Tibial nerve (tissue), 4 donors: ENCODE measurements around the gene RIPK1. TPM values are rescaled to one million over a fixed set of nuclear protein-coding genes. Genes with fewer than 3 reads are reported as not detected.
"Not testable (repeated sequence)": the region's sequence is repeated elsewhere in the genome, so short reads cannot be mapped to it uniquely, and the experiment has no call there.

Source experiments
- DNase-seq, 2 donors: peaks; one replicate each; pipeline ENCODE4 v3.0.0-alpha.2; 2019; ENCODE audit warnings: low spot score in 2 of 2
- H3K27ac ChIP-seq, 4 donors: fragments of 200-600 bp; sonication (generic) in 3 of 4; one replicate each; pipeline ENCODE4 v1.5.1; 2017 to 2019; ENCODE audit warnings: mild to moderate bottlenecking in 1 of 4
- H3K27me3 ChIP-seq, 2 donors: fragments of 200-600 bp; sonication (generic) in 1 of 2; one replicate each; pipeline versions ENCODE4 v1.5.1 to v1.6.0; 2017 to 2019
- H3K36me3 ChIP-seq, 3 donors: fragments of 200-600 bp; sonication (generic); one replicate each; pipeline ENCODE4 v1.5.1; 2018 to 2019
- H3K4me1 ChIP-seq, 4 donors: fragments of 200-600 bp; sonication (generic) in 3 of 4; one replicate each; pipeline ENCODE4 v1.5.1; 2017 to 2019
- H3K4me3 ChIP-seq, 4 donors: fragments of 200-600 bp; sonication (generic) in 3 of 4; one replicate each; pipeline ENCODE4 v1.5.1; 2017 to 2019; ENCODE audit warnings: mild to moderate bottlenecking in 1 of 4, moderate library complexity in 1 of 4
- H3K9me3 ChIP-seq, 4 donors: fragments of 200-600 bp; sonication (generic) in 3 of 4; one replicate each; pipeline ENCODE4 v1.5.1; 2017 to 2019
- EP300 ChIP-seq, 2 donors: sonication (generic); formaldehyde crosslinking; IDR thresholded peaks; one replicate each; pipeline ENCODE4 v1.6.1; 2017; ENCODE audit warnings: antibody characterized with exemption in 2 of 2, mild to moderate bottlenecking in 1 of 2
- POLR2A ChIP-seq, 2 donors: fragments of 450-650 bp; IDR thresholded peaks; one replicate each; pipeline ENCODE4 v1.6.1; 2017; ENCODE audit warnings: antibody characterized with exemption in 2 of 2, mild to moderate bottlenecking in 2 of 2, moderate library complexity in 2 of 2
- WGBS, 2 donors: methylation state at CpG; one replicate each; pipeline ENCODE4 v1.1.5; 2018; 5-methylcytosine and 5-hydroxymethylcytosine counted together
- total RNA-seq, 4 donors: library from RNA; depleted of rRNA; stranded (reverse); fragments of >200 nt; gene quantifications; one replicate each; pipeline ENCODE4 v1.1.0, GENCODE V29; 2016
- TF ChIP-seq, protein P1 (sequence below), 5 experiments: fragments of 200-600 bp in 3 of 5; fragments of 450-650 bp in 2 of 5; sonication (generic) in 3 of 5; IDR thresholded peaks; one replicate each; pipeline ENCODE4 v1.5.1; 2016 to 2019; ENCODE audit warnings: antibody characterized with exemption in 5 of 5, mild to moderate bottlenecking in 3 of 5, moderate library complexity in 2 of 5

RIPK1 gene
- total RNA-seq, 4 donors from 2014 or later: 20.1 to 22.6 (median 21.2) TPM

DNA sequence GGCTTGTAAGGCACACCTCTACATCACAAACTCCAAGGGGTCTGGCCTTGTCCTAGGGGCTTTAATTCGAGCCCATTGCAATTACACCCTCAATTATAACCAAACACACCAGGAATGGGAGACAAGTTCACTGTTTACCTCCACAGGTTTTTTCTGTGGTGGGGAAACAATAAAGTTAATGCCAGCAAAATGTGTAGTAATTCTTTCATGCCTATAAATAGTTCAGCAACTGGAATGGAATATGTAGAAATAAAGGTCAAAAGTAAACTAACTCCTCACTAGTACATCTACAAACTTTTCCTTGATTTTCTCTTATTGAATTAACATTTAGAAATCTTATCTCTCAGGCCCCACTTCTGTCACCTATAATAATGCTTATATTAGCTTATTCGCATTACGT, 27.1 kb upstream of the RIPK1 start:
- Histone ChIP-seq H3K36me3 (no peaks in the 10 kb centered on the region), H3K27me3 (no peaks in the 10 kb centered on the region), H3K27ac (no peak overlapping the region), H3K4me1 (peaks cover 0 to 4% (median 0%) of the 10 kb centered on the region in 4 donors), H3K4me3 (no peak overlapping the region), H3K9me3 (no peaks in the 10 kb centered on the region)
- no peak for DNase-seq
- 89 to 94% methylated on average over 3 of the region's 3 CpGs for WGBS, 2 donors
- no peak for TF ChIP-seq POLR2A (IDR thresholded peaks at IDR 0.05)
- no peak for TF ChIP-seq EP300 (IDR thresholded peaks at IDR 0.05)
- TF ChIP-seq, protein P1, sequence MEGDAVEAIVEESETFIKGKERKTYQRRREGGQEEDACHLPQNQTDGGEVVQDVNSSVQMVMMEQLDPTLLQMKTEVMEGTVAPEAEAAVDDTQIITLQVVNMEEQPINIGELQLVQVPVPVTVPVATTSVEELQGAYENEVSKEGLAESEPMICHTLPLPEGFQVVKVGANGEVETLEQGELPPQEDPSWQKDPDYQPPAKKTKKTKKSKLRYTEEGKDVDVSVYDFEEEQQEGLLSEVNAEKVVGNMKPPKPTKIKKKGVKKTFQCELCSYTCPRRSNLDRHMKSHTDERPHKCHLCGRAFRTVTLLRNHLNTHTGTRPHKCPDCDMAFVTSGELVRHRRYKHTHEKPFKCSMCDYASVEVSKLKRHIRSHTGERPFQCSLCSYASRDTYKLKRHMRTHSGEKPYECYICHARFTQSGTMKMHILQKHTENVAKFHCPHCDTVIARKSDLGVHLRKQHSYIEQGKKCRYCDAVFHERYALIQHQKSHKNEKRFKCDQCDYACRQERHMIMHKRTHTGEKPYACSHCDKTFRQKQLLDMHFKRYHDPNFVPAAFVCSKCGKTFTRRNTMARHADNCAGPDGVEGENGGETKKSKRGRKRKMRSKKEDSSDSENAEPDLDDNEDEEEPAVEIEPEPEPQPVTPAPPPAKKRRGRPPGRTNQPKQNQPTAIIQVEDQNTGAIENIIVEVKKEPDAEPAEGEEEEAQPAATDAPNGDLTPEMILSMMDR (IDR thresholded peaks at IDR 0.05): no peak

DNA sequence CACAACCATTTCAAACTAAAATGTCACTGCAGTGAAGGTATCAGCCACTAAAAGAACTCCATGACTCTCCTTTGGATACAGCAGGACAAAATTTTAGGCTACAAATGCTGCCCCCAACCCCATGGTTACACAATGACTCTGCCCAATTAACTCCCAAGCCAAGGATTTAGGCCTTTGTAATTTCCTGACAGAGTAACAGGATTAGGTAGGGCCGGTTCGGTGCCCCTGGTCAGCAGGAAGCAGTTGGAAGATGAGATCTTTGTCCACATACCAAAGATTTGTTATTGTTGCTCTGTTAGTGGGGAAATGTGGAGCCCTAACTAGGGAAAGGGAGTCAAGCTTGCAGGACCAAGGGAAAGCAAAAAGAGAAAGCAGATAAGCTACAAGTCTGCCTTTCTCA, 26.7 kb upstream of the RIPK1 start:
- Histone ChIP-seq H3K9me3 (no peaks in the 10 kb centered on the region), H3K36me3 (no peaks in the 10 kb centered on the region), H3K4me1 (peaks cover 0 to 4% (median 0%) of the 10 kb centered on the region in 4 donors), H3K27me3 (no peaks in the 10 kb centered on the region), H3K27ac (no peak overlapping the region), H3K4me3 (no peak overlapping the region)
- TF ChIP-seq EP300 (IDR thresholded peaks at IDR 0.05): no peak
- no peak for TF ChIP-seq POLR2A (IDR thresholded peaks at IDR 0.05)
- TF ChIP-seq, protein P1 (IDR thresholded peaks at IDR 0.05): no peak
- DNase-seq: no peak
- WGBS, 2 donors: 54 to 63% methylated on average over 2 of the region's 2 CpGs

DNA sequence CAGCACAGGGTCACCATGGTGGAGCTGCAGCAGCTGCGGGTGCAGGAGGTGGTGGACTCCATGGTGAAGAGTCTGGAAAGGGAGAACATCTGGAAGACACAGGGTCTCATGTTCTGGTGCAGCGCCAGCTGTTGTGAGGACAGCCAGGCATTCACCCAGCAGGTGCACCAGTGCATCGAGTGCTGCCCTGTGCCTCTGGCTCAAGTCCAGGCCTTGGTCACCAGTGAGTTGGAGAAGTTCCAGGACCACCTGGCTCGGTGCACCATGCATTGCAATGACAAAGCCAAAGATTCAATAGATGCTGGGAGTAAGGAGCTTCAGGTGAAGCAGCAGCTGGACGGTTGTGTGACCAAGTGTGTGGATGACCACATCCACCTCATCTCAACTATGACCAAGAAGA, 22.9 kb upstream of the RIPK1 start:
- no peak overlapping the region for H3K27ac ChIP-seq
- WGBS, 2 donors: 83 to 84% methylated on average over 5 of the region's 5 CpGs
- no peaks in the 10 kb centered on the region for H3K9me3 ChIP-seq
- no peaks in the 10 kb centered on the region for H3K36me3 ChIP-seq
- H3K4me1 ChIP-seq: no peaks in the 10 kb centered on the region
- no peak overlapping the region for H3K4me3 ChIP-seq
- no peak for DNase-seq
- H3K27me3 ChIP-seq: no peaks in the 10 kb centered on the region
- TF ChIP-seq, protein P1 (IDR thresholded peaks at IDR 0.05): no peak
- no peak for TF ChIP-seq EP300 (IDR thresholded peaks at IDR 0.05)

DNA sequence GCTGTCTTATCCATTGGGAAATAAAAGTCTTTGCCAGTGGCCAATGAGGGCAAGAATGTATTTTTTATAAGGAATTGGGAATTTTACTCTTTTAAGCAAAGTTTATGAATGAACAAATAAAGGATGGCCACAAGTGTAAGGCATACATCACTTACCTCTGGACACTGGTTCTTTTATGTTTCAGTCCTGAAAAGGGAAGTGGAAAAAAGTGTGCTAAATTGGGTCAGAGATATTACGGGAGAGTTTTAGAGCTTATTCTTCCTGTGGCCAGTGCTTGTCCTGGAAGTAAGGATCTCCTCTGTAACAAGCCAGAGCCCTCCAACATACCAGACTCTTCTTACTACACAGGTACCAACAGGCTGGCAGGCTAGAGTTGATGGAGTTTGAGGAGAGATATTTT, 22.5 kb upstream of the RIPK1 start:
- Histone ChIP-seq H3K4me1 (no peaks in the 10 kb centered on the region), H3K27me3 (no peaks in the 10 kb centered on the region), H3K27ac (no peak overlapping the region), H3K4me3 (no peak overlapping the region), H3K36me3 (no peaks in the 10 kb centered on the region), H3K9me3 (no peaks in the 10 kb centered on the region)
- DNase-seq: no peak
- whole genome bisulfite sequencing, 2 donors: 55 to 67% methylated on average over 1 of the region's 1 CpG
- TF ChIP-seq POLR2A (IDR thresholded peaks at IDR 0.05) (no peak), EP300 (IDR thresholded peaks at IDR 0.05) (no peak)
- TF ChIP-seq, protein P1 (IDR thresholded peaks at IDR 0.05): no peak

DNA sequence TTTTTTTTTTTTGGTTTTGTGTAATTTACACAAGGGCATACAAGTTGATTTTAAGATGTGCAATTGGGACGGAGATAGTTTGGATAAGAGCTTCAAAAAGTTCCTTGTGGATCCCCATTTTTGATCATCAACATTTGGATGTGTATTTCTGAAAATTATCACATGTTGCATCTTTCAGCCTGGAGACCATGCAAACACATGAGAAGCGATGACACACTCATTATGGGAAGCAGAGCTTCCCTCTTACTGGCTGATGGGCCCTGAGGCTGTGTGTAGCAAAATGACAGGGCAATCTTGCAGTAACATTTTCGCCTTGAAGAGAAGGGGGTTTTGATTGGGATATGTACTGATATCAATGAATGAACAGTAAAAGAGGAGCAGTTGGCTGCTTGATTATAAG, 22.0 kb upstream of the RIPK1 start:
- TF ChIP-seq, protein P1 (IDR thresholded peaks at IDR 0.05): no peak
- TF ChIP-seq EP300 (IDR thresholded peaks at IDR 0.05): no peak
- TF ChIP-seq POLR2A (IDR thresholded peaks at IDR 0.05): no peak
- WGBS, 2 donors: 67 to 74% methylated on average over 3 of the region's 3 CpGs
- Histone ChIP-seq H3K36me3 (no peaks in the 10 kb centered on the region), H3K4me3 (no peak overlapping the region), H3K27me3 (no peaks in the 10 kb centered on the region), H3K27ac (no peak overlapping the region), H3K4me1 (no peaks in the 10 kb centered on the region), H3K9me3 (no peaks in the 10 kb centered on the region)
- no peak for DNase-seq

- not testable (repeated sequence) for H3K36me3 ChIP-seq, H3K27ac ChIP-seq, H3K4me3 ChIP-seq, DNase-seq, H3K9me3 ChIP-seq, H3K27me3 ChIP-seq, H3K4me1 ChIP-seq
- 85 to 94% methylated on average over 4 of the region's 4 CpGs for WGBS, 2 donors
These were observed 20.3 kb upstream of the RIPK1 start for GRCh38 chr6:3048009-3048408.
